IMR-90 (cell line): ENCODE results near the gene BMP4. TPM values are rescaled to one million over a fixed set of nuclear protein-coding genes. Genes with fewer than 3 reads are reported as not detected.

Source experiments
- ATAC-seq: fragments of 200-7000 bp; cut with Tn5 transposase; 2 replicates; pipeline ENCODE4 v1.9.1; 2020; ENCODE audit warnings: low read depth, mild to moderate bottlenecking, moderate library complexity
- BruUV-seq: library from RNA; stranded (reverse); fragments of 400-500 nt; replicated peaks from 2 replicates; lab custom pipeline; 2021; lab: Mats Ljungman, UMichigan
- CTCF ChIA-PET: fragments of 300-600 bp; formaldehyde crosslinking; extraction: SDS; loops from one replicate; lab custom pipeline; 2021; ENCODE audit warnings: antibody characterized with exemption; lab: Yijun Ruan, JAX
- POLR2A ChIA-PET: fragments of 300-600 bp; sonication (Branson Sonifier 250); formaldehyde crosslinking; loops from one replicate; lab custom pipeline; 2022; ENCODE audit warnings: antibody characterized with exemption; ENCODE audit not compliant: unreplicated experiment; lab: Charles Lee
- DNase-seq: peaks from one replicate; pipeline ENCODE4 v3.0.0; 2013
- H2AFZ ChIP-seq: replicated peaks from 2 replicates; pipeline ENCODE3; 2013; ENCODE audit warnings: low read length, mild to moderate bottlenecking; ENCODE audit not compliant: poor library complexity
- H2AK5ac ChIP-seq: 2 replicates; pipeline ENCODE4 v1.6.1; 2013; ENCODE audit warnings: low read depth, low read length, inconsistent platforms
- H2AK9ac ChIP-seq: replicated peaks from 2 replicates; pipeline ENCODE3; 2013; ENCODE audit warnings: mild to moderate bottlenecking, low read depth, low read length, moderate library complexity; ENCODE audit not compliant: poor library complexity
- H2BK120ac ChIP-seq: 2 replicates; pipeline ENCODE4 v1.6.1; 2013; ENCODE audit warnings: low read depth, low read length, inconsistent platforms
- H2BK15ac ChIP-seq: 3 replicates; pipeline ENCODE4 v1.6.1; 2013; ENCODE audit warnings: low read depth, low read length, inconsistent platforms
- H2BK20ac ChIP-seq: 2 replicates; pipeline ENCODE4 v1.6.1; 2013; ENCODE audit warnings: low read depth, mild to moderate bottlenecking, inconsistent platforms, low read length, moderate library complexity
- H2BK5ac ChIP-seq: 2 replicates; pipeline ENCODE4 v1.6.1; 2013; ENCODE audit warnings: mild to moderate bottlenecking, low read depth, low read length, inconsistent platforms; ENCODE audit not compliant: poor library complexity, severe bottlenecking
- H3K14ac ChIP-seq: replicated peaks from 2 replicates; pipeline ENCODE4 v1.6.1; 2013; ENCODE audit warnings: low read depth, low read length, inconsistent platforms
- H3K18ac ChIP-seq: 2 replicates; pipeline ENCODE4 v1.6.1; 2013; ENCODE audit warnings: low read depth, low read length, control low read depth
- H3K23ac ChIP-seq: 2 replicates; pipeline ENCODE4 v1.6.1; 2013; ENCODE audit warnings: low read depth, low read length, inconsistent platforms
- H3K27ac ChIP-seq: 2 replicates; pipeline ENCODE4 v1.5.1; 2013; ENCODE audit warnings: mild to moderate bottlenecking, control low read depth, low read length; ENCODE audit not compliant: insufficient read depth
- H3K27me3 ChIP-seq: 2 replicates; pipeline ENCODE4 v1.6.1; 2013; ENCODE audit warnings: low read length; ENCODE audit not compliant: control insufficient read depth, insufficient read depth
- H3K36me3 ChIP-seq: 2 replicates; pipeline ENCODE4 v1.6.1; 2013; ENCODE audit warnings: low read length, mixed read lengths; ENCODE audit not compliant: control insufficient read depth, insufficient read depth
- H3K4ac ChIP-seq: 2 replicates; pipeline ENCODE4 v1.6.1; 2013; ENCODE audit warnings: low read depth, low read length, inconsistent platforms
- H3K4me1 ChIP-seq: 2 replicates; pipeline ENCODE4 v1.6.1; 2013; ENCODE audit warnings: low read length, mixed read lengths; ENCODE audit not compliant: control insufficient read depth, insufficient read depth
- H3K4me2 ChIP-seq: 2 replicates; pipeline ENCODE4 v1.6.1; 2013; ENCODE audit warnings: low read depth, mild to moderate bottlenecking, control low read depth, low read length, moderate library complexity
- H3K4me3 ChIP-seq: 2 replicates; pipeline ENCODE4 v1.5.1; 2013; ENCODE audit warnings: low read depth, mild to moderate bottlenecking, control low read depth, low read length, moderate library complexity; ENCODE audit not compliant: insufficient read depth
- H3K56ac ChIP-seq: 2 replicates; pipeline ENCODE4 v1.6.1; 2013; ENCODE audit warnings: low read length, inconsistent platforms; ENCODE audit not compliant: insufficient read depth; ENCODE audit errors: extremely low read depth
- H3K79me1 ChIP-seq, 2 experiments: 2 replicates each; pipeline ENCODE4 v1.6.1; 2013; ENCODE audit warnings: low read length in 2 of 2, inconsistent platforms in 1 of 2, low read depth in 1 of 2
- H3K9ac ChIP-seq: 2 replicates; pipeline ENCODE4 v1.6.1; 2013; ENCODE audit warnings: low read depth, low read length, control low read depth
- H3K9me1 ChIP-seq: 2 replicates; pipeline ENCODE4 v1.6.1; 2013; ENCODE audit warnings: low read length, inconsistent platforms; ENCODE audit not compliant: insufficient read depth
- H3K9me3 ChIP-seq: 2 replicates; pipeline ENCODE4 v1.6.1; 2013; ENCODE audit warnings: low read length; ENCODE audit not compliant: control insufficient read depth, insufficient read depth
- H4K20me1 ChIP-seq: 2 replicates; pipeline ENCODE4 v1.6.1; 2013; ENCODE audit warnings: low read length, inconsistent platforms; ENCODE audit not compliant: insufficient read depth
- H4K5ac ChIP-seq: 2 replicates; pipeline ENCODE4 v1.6.1; 2013; ENCODE audit warnings: mild to moderate bottlenecking, low read depth, low read length, control low read depth
- H4K8ac ChIP-seq, 2 experiments: 2 replicates each; pipeline ENCODE4 v1.6.1; 2013; ENCODE audit warnings: low read depth in 2 of 2, low read length in 2 of 2, control low read depth in 1 of 2, inconsistent platforms in 1 of 2
- H4K91ac ChIP-seq: 2 replicates; pipeline ENCODE4 v1.6.1; 2013; ENCODE audit warnings: low read depth, low read length, inconsistent platforms; ENCODE audit not compliant: insufficient read depth
- BHLHE40 ChIP-seq: fragments of 150-350 bp; IDR thresholded peaks from 2 replicates; pipeline ENCODE4 v1.6.1; 2016; ENCODE audit warnings: mild to moderate bottlenecking, low read depth, low read length
- CEBPB ChIP-seq: IDR thresholded peaks from 2 replicates; pipeline ENCODE4 v1.6.1; 2012; ENCODE audit warnings: low read depth, low read length, improper control_type of control experiment
- CHD1 ChIP-seq: IDR thresholded peaks from 2 replicates; pipeline ENCODE4 v1.6.1; 2012; ENCODE audit warnings: low read depth, low read length, improper control_type of control experiment
- FOS ChIP-seq: fragments of 150-350 bp; IDR thresholded peaks from 2 replicates; pipeline ENCODE4 v1.6.1; 2016; ENCODE audit warnings: low read depth, low read length
- MAFK ChIP-seq: IDR thresholded peaks from 2 replicates; pipeline ENCODE4 v1.6.1; 2012; ENCODE audit warnings: low read depth, low read length, improper control_type of control experiment
- MAZ ChIP-seq: IDR thresholded peaks from 2 replicates; pipeline ENCODE4 v1.6.1; 2012; ENCODE audit warnings: low read depth, mild to moderate bottlenecking, low read length, improper control_type of control experiment, moderate library complexity, borderline replicate concordance
- MXI1 ChIP-seq: IDR thresholded peaks from 2 replicates; pipeline ENCODE4 v1.6.1; 2012; ENCODE audit warnings: low read depth, mild to moderate bottlenecking, low read length, moderate library complexity, borderline replicate concordance
- NFE2L2 ChIP-seq: fragments of 150-350 bp; IDR thresholded peaks from 2 replicates; pipeline ENCODE4 v1.6.1; 2016; ENCODE audit warnings: low read depth, mild to moderate bottlenecking, low read length
- POLR2A ChIP-seq: IDR thresholded peaks from 2 replicates; pipeline ENCODE4 v1.6.1; 2012; ENCODE audit warnings: mild to moderate bottlenecking, low read depth, low read length
- RAD21 ChIP-seq: IDR thresholded peaks from 2 replicates; pipeline ENCODE4 v1.6.1; 2012; ENCODE audit warnings: low read length, improper control_type of control experiment
- RCOR1 ChIP-seq: IDR thresholded peaks from 2 replicates; pipeline ENCODE4 v1.6.1; 2012; ENCODE audit warnings: mild to moderate bottlenecking, low read length, improper control_type of control experiment; ENCODE audit not compliant: insufficient replicate concordance
- RFX5 ChIP-seq: IDR thresholded peaks from 2 replicates; pipeline ENCODE4 v1.8.0; 2012; ENCODE audit warnings: low read depth, mild to moderate bottlenecking, low read length, moderate library complexity
- SMC3 ChIP-seq: fragments of 150-350 bp; IDR thresholded peaks from 2 replicates; pipeline ENCODE4 v1.6.1; 2016; ENCODE audit warnings: low read depth, mild to moderate bottlenecking, antibody characterized with exemption, low read length, moderate library complexity
- WGBS, 2 experiments: methylation state at CpG; one replicate each; pipeline versions ENCODE4 v1.1.5 to v1.1.7; 2013; ENCODE audit warnings: missing lambda C conversion rate in 2 of 2; ENCODE audit not compliant: insufficient read length in 1 of 2; ENCODE audit errors: extremely low coverage in 2 of 2; 5-methylcytosine and 5-hydroxymethylcytosine counted together
- dilution Hi-C: fragments of 300-500 bp; cut with HindIII; formaldehyde crosslinking; loops from one replicate; pipeline ENCODE4 v1.14.3; 2018; ENCODE audit warnings: low sequenced_read_pairs; ENCODE audit not compliant: unreplicated experiment
- in situ Hi-C: fragments of 300-500 bp; cut with MboI; formaldehyde crosslinking; loops from 3 replicates; pipeline ENCODE4 v1.14.3; 2019; ENCODE audit warnings: low sequenced_read_pairs, inconsistent platforms, mixed read lengths
- intact Hi-C: fragments of 100-400 bp; cut with micrococcal nuclease; formaldehyde crosslinking; loops from 2 replicates; pipeline ENCODE4 v1.10.0; 2022
- polyA plus RNA-seq, 3 experiments: library from polyadenylated mRNA; depleted of rRNA; stranded (reverse); fragments of >200 nt; gene quantifications; 2 replicates each; pipeline ENCODE4 v1.2.3, GENCODE V29; 2012; ENCODE audit warnings: low replicate concordance in 1 of 3
- total RNA-seq: library from RNA; depleted of rRNA; stranded (reverse); fragments of >200 nt; gene quantifications from 2 replicates; pipeline ENCODE4 v1.2.3, GENCODE V29; 2012
- TF ChIP-seq, protein P1 (sequence below): fragments of 150-350 bp; IDR thresholded peaks from 2 replicates; pipeline ENCODE4 v1.6.1; 2017; ENCODE audit warnings: mild to moderate bottlenecking, antibody characterized with exemption, low read length, low read depth
- TF ChIP-seq, protein P2 (sequence below): conservative IDR thresholded peaks from 2 replicates; pipeline ENCODE4 v1.5.1; 2012; ENCODE audit warnings: mild to moderate bottlenecking, low read depth, low read length, improper control_type of control experiment
- TF ChIP-seq, protein P3 (sequence below): fragments of 150-350 bp; IDR thresholded peaks from 2 replicates; pipeline ENCODE4 v1.6.1; 2016; ENCODE audit warnings: low read depth, mild to moderate bottlenecking, low read length, moderate library complexity, borderline replicate concordance

The BMP4 gene
- total and polyA plus RNA-seq, 2 of the 4 experiments (the other 2 are of a cell fraction): 3.4 to 4.2 TPM

DNA sequence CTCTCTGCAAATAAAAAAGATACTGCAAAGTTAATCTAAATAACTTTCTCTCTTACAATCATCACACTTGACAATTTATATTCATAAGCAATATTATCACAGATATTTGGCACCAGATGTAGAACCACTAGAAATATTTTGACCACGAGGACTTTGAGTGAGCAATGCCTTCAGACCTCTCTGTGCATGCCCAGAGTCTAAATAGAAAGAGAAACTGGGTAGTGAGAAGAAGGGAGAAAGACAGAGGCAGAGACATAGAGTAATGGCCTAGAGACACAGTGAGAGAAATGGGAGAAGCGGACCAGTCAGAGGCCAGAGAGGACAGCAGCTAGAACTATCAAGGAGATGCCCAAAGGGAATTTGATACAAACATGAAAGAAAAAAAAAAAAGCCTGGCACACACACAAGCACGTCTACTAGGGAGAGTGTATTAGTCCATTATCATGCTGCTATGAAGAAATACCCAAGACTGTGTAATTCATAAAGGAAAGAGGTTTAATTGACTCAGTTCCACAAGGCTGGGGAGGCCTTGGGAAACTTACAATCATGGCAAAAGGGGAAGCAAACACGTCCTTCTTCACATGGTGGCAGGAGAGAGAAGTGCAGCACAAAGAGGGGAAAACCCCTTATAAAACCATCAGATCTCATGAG, 41.1 kb downstream of the BMP4 start:
- intact Hi-C loops (no loop called here), dilution Hi-C loops (no loop called here), in situ Hi-C loops (no loop called here)
- no peak overlapping the region for H3K23ac ChIP-seq
- H3K56ac ChIP-seq: no peak overlapping the region
- H3K4me3 ChIP-seq: no peak overlapping the region
- H2AFZ ChIP-seq: no peak overlapping the region
- no peak overlapping the region for H3K18ac ChIP-seq
- H2BK5ac ChIP-seq: no peak overlapping the region
- H4K20me1 ChIP-seq: no peaks in the 10 kb centered on the region
- H4K91ac ChIP-seq: no peak overlapping the region
- no peak overlapping the region; the same call in 1 of the 2 replicates for H3K4me2 ChIP-seq
- H3K79me1 ChIP-seq: no peaks in the 10 kb centered on the region
- 0 out of 2 replicates have a peak overlapping the region, but pooled peaks have one; percentile 14 for H2AK5ac ChIP-seq
- H3K9me1 ChIP-seq: no peaks in the 10 kb centered on the region
- no peak overlapping the region for H2BK20ac ChIP-seq
- no peaks in the 10 kb centered on the region for H3K9me3 ChIP-seq
- no peak overlapping the region for H3K9ac ChIP-seq
- H3K4me1 ChIP-seq: no peaks in the 10 kb centered on the region
- no peak overlapping the region for H4K5ac ChIP-seq
- no peak overlapping the region for H4K8ac ChIP-seq
- H3K36me3 ChIP-seq: no peaks in the 10 kb centered on the region
- whole genome bisulfite sequencing, 2 experiments: no CpG with 5 or more reads among the region's 4 CpGs
- H2BK120ac ChIP-seq: no peak overlapping the region
- peak overlapping the region; percentile 52; the same call in 1 of the 2 replicates for H3K14ac ChIP-seq
- ATAC-seq: peak; percentile 70
- ChIA-PET CTCF (interaction anchor here (1.2 kb wide), 1 partner anchor 11 kb away, joined by 4 read pairs; no protein-coding TSS in a partner anchor), POLR2A (no interaction called here)
- no peak for DNase-seq
- no TSS peak for BruUV-seq
- H3K27me3 ChIP-seq: no peaks in the 10 kb centered on the region; the same call in 1 of the 2 replicates
- H2AK9ac ChIP-seq: no peak overlapping the region
- no peak overlapping the region for H3K4ac ChIP-seq
- TF ChIP-seq RAD21: no peak
- no peak for TF ChIP-seq MAFK
- TF ChIP-seq, protein P1, sequence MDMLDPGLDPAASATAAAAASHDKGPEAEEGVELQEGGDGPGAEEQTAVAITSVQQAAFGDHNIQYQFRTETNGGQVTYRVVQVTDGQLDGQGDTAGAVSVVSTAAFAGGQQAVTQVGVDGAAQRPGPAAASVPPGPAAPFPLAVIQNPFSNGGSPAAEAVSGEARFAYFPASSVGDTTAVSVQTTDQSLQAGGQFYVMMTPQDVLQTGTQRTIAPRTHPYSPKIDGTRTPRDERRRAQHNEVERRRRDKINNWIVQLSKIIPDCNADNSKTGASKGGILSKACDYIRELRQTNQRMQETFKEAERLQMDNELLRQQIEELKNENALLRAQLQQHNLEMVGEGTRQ: no peak
- no peak for TF ChIP-seq RFX5
- no peak for TF ChIP-seq BHLHE40
- TF ChIP-seq FOS: no peak
- TF ChIP-seq CHD1: no peak
- TF ChIP-seq NFE2L2: no peak
- TF ChIP-seq MAZ: no peak
- TF ChIP-seq SMC3: no peak
- no peak for TF ChIP-seq RCOR1
- TF ChIP-seq, protein P2, sequence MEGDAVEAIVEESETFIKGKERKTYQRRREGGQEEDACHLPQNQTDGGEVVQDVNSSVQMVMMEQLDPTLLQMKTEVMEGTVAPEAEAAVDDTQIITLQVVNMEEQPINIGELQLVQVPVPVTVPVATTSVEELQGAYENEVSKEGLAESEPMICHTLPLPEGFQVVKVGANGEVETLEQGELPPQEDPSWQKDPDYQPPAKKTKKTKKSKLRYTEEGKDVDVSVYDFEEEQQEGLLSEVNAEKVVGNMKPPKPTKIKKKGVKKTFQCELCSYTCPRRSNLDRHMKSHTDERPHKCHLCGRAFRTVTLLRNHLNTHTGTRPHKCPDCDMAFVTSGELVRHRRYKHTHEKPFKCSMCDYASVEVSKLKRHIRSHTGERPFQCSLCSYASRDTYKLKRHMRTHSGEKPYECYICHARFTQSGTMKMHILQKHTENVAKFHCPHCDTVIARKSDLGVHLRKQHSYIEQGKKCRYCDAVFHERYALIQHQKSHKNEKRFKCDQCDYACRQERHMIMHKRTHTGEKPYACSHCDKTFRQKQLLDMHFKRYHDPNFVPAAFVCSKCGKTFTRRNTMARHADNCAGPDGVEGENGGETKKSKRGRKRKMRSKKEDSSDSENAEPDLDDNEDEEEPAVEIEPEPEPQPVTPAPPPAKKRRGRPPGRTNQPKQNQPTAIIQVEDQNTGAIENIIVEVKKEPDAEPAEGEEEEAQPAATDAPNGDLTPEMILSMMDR: no peak
- TF ChIP-seq, protein P3, sequence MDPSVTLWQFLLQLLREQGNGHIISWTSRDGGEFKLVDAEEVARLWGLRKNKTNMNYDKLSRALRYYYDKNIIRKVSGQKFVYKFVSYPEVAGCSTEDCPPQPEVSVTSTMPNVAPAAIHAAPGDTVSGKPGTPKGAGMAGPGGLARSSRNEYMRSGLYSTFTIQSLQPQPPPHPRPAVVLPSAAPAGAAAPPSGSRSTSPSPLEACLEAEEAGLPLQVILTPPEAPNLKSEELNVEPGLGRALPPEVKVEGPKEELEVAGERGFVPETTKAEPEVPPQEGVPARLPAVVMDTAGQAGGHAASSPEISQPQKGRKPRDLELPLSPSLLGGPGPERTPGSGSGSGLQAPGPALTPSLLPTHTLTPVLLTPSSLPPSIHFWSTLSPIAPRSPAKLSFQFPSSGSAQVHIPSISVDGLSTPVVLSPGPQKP: no peak
- no peak for TF ChIP-seq CEBPB
- TF ChIP-seq POLR2A: no peak
- TF ChIP-seq MXI1: no peak
- H3K27ac ChIP-seq: no peak overlapping the region
- no peak overlapping the region for H2BK15ac ChIP-seq
